HepG2 (cell line): Measurements from ENCODE around the gene POLE3. TPM values are rescaled to one million over a fixed set of nuclear protein-coding genes. Genes with fewer than 3 reads are reported as not detected.

ENCODE experiments used
- DMTF1 ChIP-seq: sonication (generic); formaldehyde crosslinking; IDR thresholded peaks from 2 replicates; pipeline ENCODE4 v1.4.0; 2020; ENCODE audit warnings: mild to moderate bottlenecking, missing genetic modification reagents
- ELF1 ChIP-seq: sonication (generic); formaldehyde crosslinking; IDR thresholded peaks from 2 replicates; pipeline ENCODE4 v1.4.0; 2020; ENCODE audit warnings: missing genetic modification reagents
- GATAD2A ChIP-seq: IDR thresholded peaks from 2 replicates; pipeline ENCODE4 v1.6.1; 2016
- HIVEP1 ChIP-seq: sonication (generic); formaldehyde crosslinking; IDR thresholded peaks from 2 replicates; pipeline ENCODE4 v1.4.0; 2020; ENCODE audit warnings: mild to moderate bottlenecking, missing genetic modification reagents
- HNRNPLL ChIP-seq: fragments of 200-400 bp; formaldehyde crosslinking; IDR thresholded peaks from 2 replicates; pipeline ENCODE4 v1.6.1; 2017; ENCODE audit warnings: mild to moderate bottlenecking, low read depth, low read length; ENCODE audit not compliant: poor library complexity, severe bottlenecking
- MAF1 ChIP-seq: sonication (generic); formaldehyde crosslinking; IDR thresholded peaks from 2 replicates; pipeline ENCODE4 v1.5.0; 2020; ENCODE audit warnings: missing genetic modification reagents, borderline replicate concordance
- PRDM10 ChIP-seq: sonication (generic); formaldehyde crosslinking; IDR thresholded peaks from 2 replicates; pipeline ENCODE4 v1.4.0; 2020; ENCODE audit warnings: low read depth, missing genetic modification reagents
- RBFOX2 ChIP-seq: fragments of 200-400 bp; formaldehyde crosslinking; IDR thresholded peaks from 2 replicates; pipeline ENCODE4 v1.6.1; 2017; ENCODE audit warnings: low read depth, mild to moderate bottlenecking, low read length
- SMAD9 ChIP-seq: sonication (generic); formaldehyde crosslinking; IDR thresholded peaks from 2 replicates; pipeline ENCODE4 v1.5.1; 2020; ENCODE audit warnings: mild to moderate bottlenecking, missing genetic modification reagents
- SMC3 ChIP-seq: IDR thresholded peaks from 2 replicates; pipeline ENCODE4 v1.6.1; 2011; ENCODE audit warnings: low read length, improper control_type of control experiment
- TCF7L2 ChIP-seq: IDR thresholded peaks from 2 replicates; pipeline ENCODE4 v1.6.1; 2011; ENCODE audit warnings: mild to moderate bottlenecking, low read depth, low read length, moderate library complexity
- TOE1 ChIP-seq: sonication (generic); formaldehyde crosslinking; IDR thresholded peaks from 2 replicates; pipeline ENCODE4 v1.4.0; 2020; ENCODE audit warnings: mild to moderate bottlenecking, missing genetic modification reagents
- ZHX1 ChIP-seq: sonication (generic); formaldehyde crosslinking; IDR thresholded peaks from 2 replicates; pipeline ENCODE4 v1.8.1; 2022; ENCODE audit warnings: low read depth, mild to moderate bottlenecking, missing genetic modification reagents
- ZNF598 ChIP-seq: sonication (generic); formaldehyde crosslinking; IDR thresholded peaks from 2 replicates; pipeline ENCODE4 v1.5.1; 2020; ENCODE audit warnings: mild to moderate bottlenecking, missing genetic modification reagents, borderline replicate concordance
- ZNF687 ChIP-seq: sonication (generic); formaldehyde crosslinking; IDR thresholded peaks from 2 replicates; pipeline ENCODE4 v1.5.1; 2020; ENCODE audit warnings: mild to moderate bottlenecking, missing genetic modification reagents, moderate library complexity
- ZNF713 ChIP-seq: sonication (generic); formaldehyde crosslinking; IDR thresholded peaks from 2 replicates; pipeline ENCODE4 v1.4.0; 2020; ENCODE audit warnings: mild to moderate bottlenecking, missing genetic modification reagents
- polyA plus RNA-seq, 8 experiments: library from polyadenylated mRNA; depleted of rRNA in 3 of 8; stranded (reverse) in 7 of 8; unstranded in 1 of 8; fragments of >200 nt; fragmentation: Illumina TruSeq in 4 of 8; extraction: Trizol in 4 of 8; gene quantifications; 2 replicates each; pipeline versions ENCODE4 v1.2.1 to v1.2.3, GENCODE V29; 2011 to 2016; ENCODE audit warnings: low read depth in 4 of 8, missing spikeins in 1 of 8, mixed read lengths in 1 of 8; ENCODE audit not compliant: insufficient read depth in 1 of 8
- total RNA-seq, 5 experiments: library from RNA; depleted of rRNA; stranded (reverse); fragments of >200 nt; fragmentation: Illumina TruSeq; extraction: Trizol; gene quantifications; 2 replicates each; pipeline ENCODE4 v1.2.3, GENCODE V29; 2016; ENCODE audit warnings: low read depth in 1 of 5

POLE3 gene
- total and polyA plus RNA-seq, 2 of the 13 experiments (the other 11 are each of a cell fraction or from before 2014, with no cell fraction given), result 36.0 to 77.2 TPM

- TF ChIP-seq ZNF687 (CRISPR knock-in tag) (peak; percentile 94), DMTF1 (CRISPR knock-in tag) (no peak), GATAD2A (CRISPR knock-in tag) (peak; percentile 80), RBFOX2 (peak; percentile 80), PRDM10 (CRISPR knock-in tag) (peak; percentile 24; the same call in 1 of the 2 replicates), TCF7L2 (no peak), TOE1 (peak; percentile 77; the same call in 1 of the 2 replicates), HIVEP1 (peak; percentile 78; the same call in 1 of the 2 replicates), SMAD9 (CRISPR knock-in tag) (no peak), ZHX1 (CRISPR knock-in tag) (no peak), ELF1 (CRISPR knock-in tag) (peak; percentile 97), MAF1 (CRISPR knock-in tag) (peak; percentile 86; the same call in 1 of the 2 replicates), ZNF598 (peak; percentile 54; the same call in 1 of the 2 replicates), HNRNPLL (peak; percentile 87), SMC3 (peak; percentile 68), ZNF713 (no peak)
Observed at GRCh38 chr9:113401027-113401792, 9.3 kb downstream of the POLE3 start, which contains the start of gene ALAD (continued).
